GM19238 (cell line): ENCODE data around the gene LRRC23.
A peak's percentile ranks its signal among the peaks of the same experiment; 100 is the strongest.
"Not testable (repeated sequence)": the region's sequence is repeated elsewhere in the genome, so short reads cannot be mapped to it uniquely, and the experiment has no call there.

Source experiments
- DNase-seq: peaks from one replicate; pipeline ENCODE4 v3.0.0; 2011; ENCODE audit warnings: low spot score; ENCODE audit not compliant: insufficient read length

Gene LRRC23

GRCh38 chr12:6899837-6900519 lies 4.6 kb upstream of the LRRC23 start:
- DNase-seq: no peak

- DNase-seq: no peak
Measured at GRCh38 chr12:6902448-6902847, 2.2 kb upstream of the LRRC23 start.

- DNase-seq: no peak
Measured at GRCh38 chr12:6903722-6904121, 900 bp upstream of the LRRC23 start.

- no peak for DNase-seq
Measured at GRCh38 chr12:6905414-6906040, 905 bp downstream of the LRRC23 start.

GRCh38 chr12:6908141-6908540 lies 3.5 kb downstream of the LRRC23 start:
- DNase-seq: not testable (repeated sequence)

- no peak for DNase-seq
Measured at GRCh38 chr12:6909421-6910145, 5.0 kb downstream of the LRRC23 start.

GRCh38 chr12:6912164-6912935 lies 7.7 kb downstream of the LRRC23 start:
- no peak for DNase-seq

- peak; percentile 75 for DNase-seq
Measured at GRCh38 chr12:6914246-6914946, 9.8 kb downstream of the LRRC23 start, which contains the start of gene ENO2. TSS of gene ENO2 (plus strand) at chr12:6914580. CDS start at chr12:6915833, 1,253 bp downstream.

GRCh38 chr12:6914947-6915788 lies 10.5 kb downstream of the LRRC23 start:
- DNase-seq: no peak

- DNase-seq: no peak
Measured at GRCh38 chr12:6915789-6916285, 11.2 kb downstream of the LRRC23 start.

GRCh38 chr12:6916426-6917200 lies 12.0 kb downstream of the LRRC23 start:
- no peak for DNase-seq

GRCh38 chr12:6917491-6918231 lies 13.0 kb downstream of the LRRC23 start:
- DNase-seq: no peak

GRCh38 chr12:6919588-6919987 lies 15.0 kb downstream of the LRRC23 start:
- DNase-seq: no peak

GRCh38 chr12:6921539-6921938 lies 16.9 kb downstream of the LRRC23 start:
- DNase-seq: no peak

GRCh38 chr12:6921996-6922946 lies 17.6 kb downstream of the LRRC23 start:
- DNase-seq: peak; percentile 42

- DNase-seq: no peak
Measured at GRCh38 chr12:6923003-6923732, 18.5 kb downstream of the LRRC23 start.

GRCh38 chr12:6923851-6924250 lies 19.2 kb downstream of the LRRC23 start:
- no peak for DNase-seq
